CD14-positive monocyte (primary cell): ENCODE results near the gene SPATA19. TPM values are rescaled to one million over a fixed set of nuclear protein-coding genes. Genes with fewer than 3 reads are reported as not detected.

Source experiments
- DNase-seq, 3 donors: peaks; one replicate each; pipeline ENCODE4 v3.0.0-alpha.2; 2011 to 2022
- H2AFZ ChIP-seq: 2 replicates; pipeline ENCODE4 v1.6.0; 2012; ENCODE audit warnings: mild to moderate bottlenecking, low read depth, low read length, inconsistent platforms; ENCODE audit not compliant: insufficient read depth, poor library complexity, severe bottlenecking
- H3K27ac ChIP-seq, 2 donors: 1 replicate in 1 of 2; 2 replicates in 1 of 2; pipeline ENCODE4 v1.5.1; 2012 to 2013; ENCODE audit warnings: low read length in 2 of 2, control low read depth in 1 of 2, inconsistent platforms in 1 of 2, low read depth in 1 of 2, mild to moderate bottlenecking in 1 of 2
- H3K27me3 ChIP-seq, 2 donors: one replicate each; pipeline versions ENCODE4 v1.6.0 to v1.6.1; 2011 to 2013; ENCODE audit warnings: low read length in 2 of 2; ENCODE audit not compliant: control insufficient read depth in 2 of 2, insufficient read depth in 2 of 2
- H3K36me3 ChIP-seq, 2 donors: replicated peaks in 1 of 2; 1 replicate in 1 of 2; 2 replicates in 1 of 2; pipeline versions ENCODE4 v1.5.1 to v1.6.1; 2012 to 2013; ENCODE audit warnings: low read length in 2 of 2, control low read depth in 1 of 2, inconsistent platforms in 1 of 2, mild to moderate bottlenecking in 1 of 2; ENCODE audit not compliant: insufficient read depth in 2 of 2, control insufficient read depth in 1 of 2
- H3K4me1 ChIP-seq, 2 donors: 1 replicate in 1 of 2; 2 replicates in 1 of 2; pipeline versions ENCODE4 v1.5.1 to v1.6.1; 2012 to 2013; ENCODE audit warnings: low read length in 2 of 2, control low read depth in 1 of 2, inconsistent platforms in 1 of 2, mild to moderate bottlenecking in 1 of 2, moderate library complexity in 1 of 2; ENCODE audit not compliant: insufficient read depth in 2 of 2, control insufficient read depth in 1 of 2
- H3K4me2 ChIP-seq: replicated peaks from 2 replicates; pipeline ENCODE3; 2012; ENCODE audit warnings: low read length, moderate library complexity, mild to moderate bottlenecking; ENCODE audit not compliant: poor library complexity, severe bottlenecking; ENCODE audit errors: extremely low read depth
- H3K4me3 ChIP-seq, 3 experiments: fragments of 200-600 bp in 1 of 3; sonication (generic) in 1 of 3; replicated peaks in 1 of 3; 1 replicate in 2 of 3; 2 replicates in 1 of 3; pipeline ENCODE4 v1.5.1; 2011 to 2013; ENCODE audit warnings: low read length in 3 of 3, mild to moderate bottlenecking in 3 of 3, control low read depth in 2 of 3, low read depth in 2 of 3, inconsistent platforms in 1 of 3, moderate library complexity in 1 of 3
- H3K79me2 ChIP-seq: 2 replicates; pipeline ENCODE4 v1.6.0; 2012; ENCODE audit warnings: mild to moderate bottlenecking, control low read depth, inconsistent platforms, low read length, moderate library complexity; ENCODE audit not compliant: insufficient read depth
- H3K9ac ChIP-seq: 2 replicates; pipeline ENCODE4 v1.6.0; 2017; ENCODE audit warnings: low read length, mild to moderate bottlenecking; ENCODE audit not compliant: insufficient read depth, poor library complexity, severe bottlenecking
- H3K9me3 ChIP-seq, 2 donors: replicated peaks in 1 of 2; 1 replicate in 1 of 2; 2 replicates in 1 of 2; pipeline versions ENCODE4 v1.5.1 to v1.6.1; 2012 to 2013; ENCODE audit warnings: low read length in 2 of 2, control low read depth in 1 of 2; ENCODE audit not compliant: control insufficient read depth in 1 of 2, insufficient read depth in 1 of 2
- H4K20me1 ChIP-seq: 2 replicates; pipeline ENCODE4 v1.6.0; 2012; ENCODE audit warnings: mild to moderate bottlenecking, low read length, control low read depth, moderate library complexity; ENCODE audit not compliant: insufficient read depth
- H3K27ac Mint-ChIP-seq, 7 donors: one replicate each; pipeline ENCODE4 v1.8.0; 2020; ENCODE audit warnings: mild to moderate bottlenecking in 7 of 7, mixed read lengths in 7 of 7, moderate library complexity in 6 of 7, inconsistent platforms in 2 of 7
- H3K27me3 Mint-ChIP-seq, 3 donors: one replicate each; pipeline ENCODE4 v1.8.0; 2021 to 2022; ENCODE audit warnings: low read depth in 3 of 3, mild to moderate bottlenecking in 3 of 3, mixed read lengths in 3 of 3, moderate library complexity in 3 of 3, inconsistent platforms in 1 of 3
- H3K36me3 Mint-ChIP-seq, 2 donors: one replicate each; pipeline ENCODE4 v1.8.0; 2020; ENCODE audit warnings: mixed read lengths in 2 of 2, inconsistent platforms in 1 of 2, mild to moderate bottlenecking in 1 of 2
- H3K4me1 Mint-ChIP-seq: one replicate; pipeline ENCODE4 v1.8.0; 2020; ENCODE audit warnings: mild to moderate bottlenecking, mixed read lengths
- H3K4me3 Mint-ChIP-seq, 2 donors: one replicate each; pipeline ENCODE4 v1.8.0; 2020; ENCODE audit warnings: mild to moderate bottlenecking in 2 of 2, mixed read lengths in 2 of 2, moderate library complexity in 1 of 2
- H3K9me3 Mint-ChIP-seq, 7 donors: one replicate each; pipeline ENCODE4 v1.8.0; 2020 to 2022; ENCODE audit warnings: mixed read lengths in 7 of 7, mild to moderate bottlenecking in 6 of 7, moderate library complexity in 6 of 7, inconsistent platforms in 2 of 7
- CTCF ChIP-seq: fragments of 200-600 bp; IDR thresholded peaks from one replicate; pipeline ENCODE4 v1.8.0; 2022; ENCODE audit warnings: antibody characterized with exemption, mild to moderate bottlenecking
- WGBS: methylation state at CpG from one replicate; pipeline ENCODE4 v1.1.5; 2013; ENCODE audit warnings: missing lambda C conversion rate; ENCODE audit not compliant: insufficient coverage; 5-methylcytosine and 5-hydroxymethylcytosine counted together
- intact Hi-C, 2 donors: fragments of 100-400 bp; cut with micrococcal nuclease; formaldehyde crosslinking; loops; one replicate each; pipeline versions ENCODE4 v1.15.0 to v1.15.1; 2023
- polyA plus RNA-seq, 3 donors: library from polyadenylated mRNA; depleted of rRNA in 1 of 3; unstranded in 2 of 3; stranded (reverse) in 1 of 3; fragments of 300-500 nt in 2 of 3; fragments of >200 nt in 1 of 3; fragmentation: Illumina TruSeq in 2 of 3; gene quantifications; 1 replicate in 2 of 3; 2 replicates in 1 of 3; pipeline ENCODE4 v1.2.3, GENCODE V29; 2012 to 2021

SPATA19 gene
- polyA plus RNA-seq, 3 donors = not detected

- intact Hi-C loops = no loop called here
- no peak overlapping the region for H3K9ac ChIP-seq
These were observed 50.2 kb downstream of the SPATA19 start for GRCh38 chr11:133795088-133795487.

GRCh38 chr11:133794205-133794604 lies 51.1 kb downstream of the SPATA19 start:
- intact Hi-C loops = no loop called here
- H3K9me3 ChIP-seq = peaks cover 14 to 17% of the 10 kb centered on the region in 2 donors
- no peak overlapping the region for H3K9ac ChIP-seq
- H2AFZ ChIP-seq = no peak overlapping the region
- H3K4me3 ChIP-seq = no peak overlapping the region
- H3K27me3 Mint-ChIP-seq = peaks cover 1 to 4% (median 1%) of the 10 kb centered on the region in 3 donors
- H4K20me1 ChIP-seq = no peaks in the 10 kb centered on the region
- TF ChIP-seq CTCF = no peak
- no peaks in the 10 kb centered on the region for H3K36me3 Mint-ChIP-seq
- H3K4me2 ChIP-seq = no peak overlapping the region
- peaks cover 0 to 3% of the 10 kb centered on the region in 2 donors for H3K27me3 ChIP-seq
- H3K4me1 ChIP-seq = no peaks in the 10 kb centered on the region
- DNase-seq = no peak
- peaks cover 9 to 21% (median 15%) of the 10 kb centered on the region in 7 donors for H3K9me3 Mint-ChIP-seq
- H3K27ac ChIP-seq = no peak overlapping the region
- H3K4me3 Mint-ChIP-seq = no peak overlapping the region
- WGBS = no CpG with 5 or more reads among the region's 2 CpGs
- H3K27ac Mint-ChIP-seq = no peak overlapping the region
- no peaks in the 10 kb centered on the region for H3K79me2 ChIP-seq
- no peaks in the 10 kb centered on the region for H3K4me1 Mint-ChIP-seq
- no peaks in the 10 kb centered on the region for H3K36me3 ChIP-seq

More at GRCh38 chr11:133795088-133795487, 50.2 kb downstream of the SPATA19 start:
- no peaks in the 10 kb centered on the region for H3K4me1 Mint-ChIP-seq
- H3K36me3 Mint-ChIP-seq = no peaks in the 10 kb centered on the region
- DNase-seq = no peak
- Histone ChIP-seq H3K27me3 (no peaks in the 10 kb centered on the region), H3K4me2 (no peak overlapping the region), H3K4me1 (no peaks in the 10 kb centered on the region), H2AFZ (no peak overlapping the region), H3K79me2 (no peaks in the 10 kb centered on the region), H3K36me3 (no peaks in the 10 kb centered on the region), H3K27ac (no peak overlapping the region), H4K20me1 (no peaks in the 10 kb centered on the region), H3K4me3 (no peak overlapping the region), H3K9me3 (peaks cover 14 to 17% of the 10 kb centered on the region in 2 donors)
- peaks cover 0 to 2% (median 1%) of the 10 kb centered on the region in 3 donors for H3K27me3 Mint-ChIP-seq
- TF ChIP-seq CTCF = no peak
- no peak overlapping the region for H3K27ac Mint-ChIP-seq
- WGBS = 73% methylated on average over 2 of the region's 2 CpGs
- H3K4me3 Mint-ChIP-seq = no peak overlapping the region
- H3K9me3 Mint-ChIP-seq = peaks cover 9 to 21% (median 15%) of the 10 kb centered on the region in 7 donors
